ENCODE results near the gene UBE2L3.
"Not testable (repeated sequence)": the region's sequence is repeated elsewhere in the genome, so short reads cannot be mapped to it uniquely, and the experiment has no call there.

DNA sequence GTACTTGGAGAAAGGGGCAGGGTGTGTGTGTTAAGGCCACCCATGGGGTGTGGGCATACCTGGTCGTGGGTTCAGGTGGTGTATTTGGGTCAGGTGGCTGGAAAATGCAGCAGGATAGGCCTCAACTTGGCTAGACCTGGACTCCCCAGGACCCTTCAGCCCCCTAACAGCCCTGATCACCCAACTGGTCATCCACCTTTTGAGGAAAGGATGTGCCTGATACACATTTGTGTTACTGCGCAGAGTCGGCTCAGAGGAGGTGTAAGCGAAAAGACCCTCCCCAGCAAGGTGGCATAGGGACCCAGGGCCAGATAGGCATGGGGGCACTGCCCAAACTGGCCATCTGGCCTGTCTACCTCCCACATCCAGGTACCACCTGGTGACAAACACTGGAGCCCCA is 16.2 kb upstream of the UBE2L3 start, which contains the start of gene RIMBP3C:
- TF ChIP-seq, protein P1, sequence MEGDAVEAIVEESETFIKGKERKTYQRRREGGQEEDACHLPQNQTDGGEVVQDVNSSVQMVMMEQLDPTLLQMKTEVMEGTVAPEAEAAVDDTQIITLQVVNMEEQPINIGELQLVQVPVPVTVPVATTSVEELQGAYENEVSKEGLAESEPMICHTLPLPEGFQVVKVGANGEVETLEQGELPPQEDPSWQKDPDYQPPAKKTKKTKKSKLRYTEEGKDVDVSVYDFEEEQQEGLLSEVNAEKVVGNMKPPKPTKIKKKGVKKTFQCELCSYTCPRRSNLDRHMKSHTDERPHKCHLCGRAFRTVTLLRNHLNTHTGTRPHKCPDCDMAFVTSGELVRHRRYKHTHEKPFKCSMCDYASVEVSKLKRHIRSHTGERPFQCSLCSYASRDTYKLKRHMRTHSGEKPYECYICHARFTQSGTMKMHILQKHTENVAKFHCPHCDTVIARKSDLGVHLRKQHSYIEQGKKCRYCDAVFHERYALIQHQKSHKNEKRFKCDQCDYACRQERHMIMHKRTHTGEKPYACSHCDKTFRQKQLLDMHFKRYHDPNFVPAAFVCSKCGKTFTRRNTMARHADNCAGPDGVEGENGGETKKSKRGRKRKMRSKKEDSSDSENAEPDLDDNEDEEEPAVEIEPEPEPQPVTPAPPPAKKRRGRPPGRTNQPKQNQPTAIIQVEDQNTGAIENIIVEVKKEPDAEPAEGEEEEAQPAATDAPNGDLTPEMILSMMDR (IDR thresholded peaks at IDR 0.05; ENCODE audit: insufficient read depth, low read length): not testable (repeated sequence)
- TF ChIP-seq, protein P2, sequence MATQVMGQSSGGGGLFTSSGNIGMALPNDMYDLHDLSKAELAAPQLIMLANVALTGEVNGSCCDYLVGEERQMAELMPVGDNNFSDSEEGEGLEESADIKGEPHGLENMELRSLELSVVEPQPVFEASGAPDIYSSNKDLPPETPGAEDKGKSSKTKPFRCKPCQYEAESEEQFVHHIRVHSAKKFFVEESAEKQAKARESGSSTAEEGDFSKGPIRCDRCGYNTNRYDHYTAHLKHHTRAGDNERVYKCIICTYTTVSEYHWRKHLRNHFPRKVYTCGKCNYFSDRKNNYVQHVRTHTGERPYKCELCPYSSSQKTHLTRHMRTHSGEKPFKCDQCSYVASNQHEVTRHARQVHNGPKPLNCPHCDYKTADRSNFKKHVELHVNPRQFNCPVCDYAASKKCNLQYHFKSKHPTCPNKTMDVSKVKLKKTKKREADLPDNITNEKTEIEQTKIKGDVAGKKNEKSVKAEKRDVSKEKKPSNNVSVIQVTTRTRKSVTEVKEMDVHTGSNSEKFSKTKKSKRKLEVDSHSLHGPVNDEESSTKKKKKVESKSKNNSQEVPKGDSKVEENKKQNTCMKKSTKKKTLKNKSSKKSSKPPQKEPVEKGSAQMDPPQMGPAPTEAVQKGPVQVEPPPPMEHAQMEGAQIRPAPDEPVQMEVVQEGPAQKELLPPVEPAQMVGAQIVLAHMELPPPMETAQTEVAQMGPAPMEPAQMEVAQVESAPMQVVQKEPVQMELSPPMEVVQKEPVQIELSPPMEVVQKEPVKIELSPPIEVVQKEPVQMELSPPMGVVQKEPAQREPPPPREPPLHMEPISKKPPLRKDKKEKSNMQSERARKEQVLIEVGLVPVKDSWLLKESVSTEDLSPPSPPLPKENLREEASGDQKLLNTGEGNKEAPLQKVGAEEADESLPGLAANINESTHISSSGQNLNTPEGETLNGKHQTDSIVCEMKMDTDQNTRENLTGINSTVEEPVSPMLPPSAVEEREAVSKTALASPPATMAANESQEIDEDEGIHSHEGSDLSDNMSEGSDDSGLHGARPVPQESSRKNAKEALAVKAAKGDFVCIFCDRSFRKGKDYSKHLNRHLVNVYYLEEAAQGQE (IDR thresholded peaks at IDR 0.05; ENCODE audit: insufficient replicate concordance, low read depth): not testable (repeated sequence)
